ENCODE results near the gene ASS1. TPM values are rescaled to one million over a fixed set of nuclear protein-coding genes. Genes with fewer than 3 reads are reported as not detected.

ASS1 gene
- total RNA-seq, 4 donors from 2014 or later: 57.9 to 345 (median 266) TPM

DNA sequence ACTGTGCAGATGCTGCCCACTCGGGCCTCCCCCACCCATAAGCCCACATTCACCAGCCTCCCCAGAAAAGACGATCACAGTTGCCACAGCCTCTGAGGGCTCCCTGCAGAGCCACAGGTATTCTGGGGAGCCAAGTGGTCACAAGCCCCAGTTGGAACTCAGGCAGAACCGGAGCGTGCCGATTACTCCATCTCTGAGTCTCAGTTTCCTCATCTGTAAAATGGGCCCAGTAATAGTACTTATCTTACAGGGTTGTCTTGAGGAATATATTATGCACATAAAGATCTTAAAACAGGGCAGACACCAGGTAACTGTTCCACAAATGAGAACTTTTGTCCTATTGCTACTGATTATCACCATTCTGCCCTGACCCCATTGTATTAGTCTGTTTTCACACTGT is 77.0 kb downstream of the ASS1 start:
- Histone ChIP-seq H3K27me3 (peaks cover 17% of the 10 kb centered on the region), H3K4me1 (no peaks in the 10 kb centered on the region), H3K36me3 (no peaks in the 10 kb centered on the region), H3K27ac (no peak overlapping the region), H3K4me3 (no peak overlapping the region), H3K9me3 (no peaks in the 10 kb centered on the region)
- no peak for TF ChIP-seq POLR2AphosphoS5 (IDR thresholded peaks at IDR 0.05)
- in situ Hi-C loops (cut with MboI; ENCODE audit: low pct_ligation_motif_present in 1 of 4, low pct_unique_long_range_greater_than_20kb in 1 of 4, low sequenced_read_pairs in 3 of 4) (no loop called here), intact Hi-C loops (cut with DNase I; ENCODE audit: low total_unique reads) (no loop called here)
- WGBS, 2 donors (ENCODE audit: low coverage in 1 of 2): 81% methylated on average over 5 of the region's 5 CpGs; no CpG with 5 or more reads in 1 of the 2 donors
- DNase-seq: no peak

DNA sequence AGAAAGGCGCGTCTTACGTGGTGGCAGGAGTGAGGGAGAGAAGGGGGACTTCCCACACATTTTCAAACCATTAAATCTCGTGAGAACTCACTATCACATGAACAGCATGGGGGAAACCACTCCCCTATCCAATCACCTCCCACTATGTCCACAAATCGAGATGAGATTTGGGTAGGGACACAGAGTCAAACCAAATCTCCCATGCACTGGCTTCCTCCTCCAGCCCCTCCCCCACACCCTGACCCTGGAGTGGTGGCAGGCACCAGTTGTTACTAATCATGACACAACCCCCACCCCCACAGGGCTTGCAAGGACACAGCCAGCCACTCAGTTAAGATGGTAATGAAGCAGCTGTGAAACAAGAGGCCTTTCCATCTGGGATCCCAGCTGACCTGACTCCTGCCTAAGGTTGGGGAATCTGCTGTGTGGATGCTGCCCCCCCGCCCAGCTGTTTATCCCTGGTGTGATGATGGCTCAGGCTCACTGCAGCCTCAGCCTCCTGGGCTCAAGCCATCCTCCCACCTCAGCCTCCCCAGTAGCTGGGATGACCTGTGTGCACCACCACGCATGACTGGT is 77.6 kb downstream of the ASS1 start:
- intact Hi-C loops (cut with DNase I; ENCODE audit: low total_unique reads): no loop called here
- WGBS, 2 donors (ENCODE audit: low coverage in 1 of 2): 63% methylated on average over 7 of the region's 7 CpGs; no CpG with 5 or more reads in 1 of the 2 donors
- TF ChIP-seq POLR2AphosphoS5 (IDR thresholded peaks at IDR 0.05) (no peak), EP300 (IDR thresholded peaks at IDR 0.05; ENCODE audit: low read depth) (no peak), POLR2A (IDR thresholded peaks at IDR 0.05) (no peak), CTCF (IDR thresholded peaks at IDR 0.05) (no peak)

GRCh38 chr9:130523921-130524320 is 79.2 kb downstream of the ASS1 start:
- no peaks in the 10 kb centered on the region for H3K4me1 ChIP-seq
- no peaks in the 10 kb centered on the region for H3K36me3 ChIP-seq
- H3K9me3 ChIP-seq: no peaks in the 10 kb centered on the region
- DNase-seq: no peak
- TF ChIP-seq EP300 (IDR thresholded peaks at IDR 0.05; ENCODE audit: low read depth) (no peak), POLR2AphosphoS5 (IDR thresholded peaks at IDR 0.05) (no peak), CTCF (IDR thresholded peaks at IDR 0.05) (no peak), POLR2A (IDR thresholded peaks at IDR 0.05) (no peak)
- intact Hi-C loops (cut with DNase I; ENCODE audit: low total_unique reads): no loop called here
- H3K27me3 ChIP-seq: peaks cover 17% of the 10 kb centered on the region
- H3K4me3 ChIP-seq: no peak overlapping the region
- H3K27ac ChIP-seq: no peak overlapping the region
- 65% methylated on average over 12 of the region's 12 CpGs; no CpG with 5 or more reads in 1 of the 2 donors for WGBS, 2 donors (ENCODE audit: low coverage in 1 of 2)
- in situ Hi-C loops (cut with MboI; ENCODE audit: low pct_ligation_motif_present in 1 of 4, low pct_unique_long_range_greater_than_20kb in 1 of 4, low sequenced_read_pairs in 3 of 4): no loop called here

More for the DNA sequence above, 77.6 kb downstream of the ASS1 start:
- DNase-seq: no peak
- H3K27me3 ChIP-seq: peaks cover 17% of the 10 kb centered on the region
- H3K9me3 ChIP-seq: no peaks in the 10 kb centered on the region
- no peaks in the 10 kb centered on the region for H3K4me1 ChIP-seq
- no peak overlapping the region for H3K27ac ChIP-seq
- H3K36me3 ChIP-seq: no peaks in the 10 kb centered on the region
- in situ Hi-C loops (cut with MboI; ENCODE audit: low pct_ligation_motif_present in 1 of 4, low pct_unique_long_range_greater_than_20kb in 1 of 4, low sequenced_read_pairs in 3 of 4): no loop called here
- H3K4me3 ChIP-seq: no peak overlapping the region

DNA sequence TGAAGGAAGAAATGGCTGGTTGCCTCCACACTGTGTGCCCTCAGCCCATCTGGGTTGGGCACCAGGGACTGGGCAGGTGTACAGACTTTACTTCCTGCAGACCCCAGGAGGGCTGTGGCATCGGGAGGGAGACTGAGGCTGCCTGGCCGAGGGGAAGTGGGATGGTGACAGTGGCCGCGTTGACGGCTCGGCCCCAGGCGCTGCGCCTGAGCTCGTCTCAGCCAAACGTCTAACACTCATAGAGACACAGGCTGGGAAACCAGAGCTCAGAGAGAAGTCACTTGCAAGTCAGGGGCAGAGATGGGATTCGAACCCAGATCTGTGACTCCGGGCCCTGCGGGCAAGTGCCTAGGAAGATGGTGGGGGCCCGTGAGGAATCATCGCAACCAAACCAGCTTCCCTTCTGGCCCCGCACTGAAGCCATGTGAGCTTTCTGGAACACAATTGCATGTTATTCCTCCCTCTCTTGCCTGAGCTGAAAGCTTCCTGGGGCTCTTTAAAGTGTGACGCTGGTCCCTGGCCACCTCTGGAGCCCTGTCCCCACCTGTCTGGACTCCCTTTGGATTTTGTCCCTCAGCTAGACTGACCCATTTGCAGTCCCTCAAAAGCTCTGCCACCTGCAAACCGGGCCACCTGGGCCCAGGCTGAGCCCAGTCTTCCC is 81.6 kb downstream of the ASS1 start:
- H3K4me1 ChIP-seq: no peaks in the 10 kb centered on the region
- 60 to 74% methylated on average over 1 to 18 of the region's 18 CpGs for WGBS, 2 donors (ENCODE audit: low coverage in 1 of 2)
- H3K4me3 ChIP-seq: no peak overlapping the region
- in situ Hi-C loops (cut with MboI; ENCODE audit: low pct_ligation_motif_present in 1 of 4, low pct_unique_long_range_greater_than_20kb in 1 of 4, low sequenced_read_pairs in 3 of 4) (no loop called here), intact Hi-C loops (cut with DNase I; ENCODE audit: low total_unique reads) (no loop called here)
- H3K36me3 ChIP-seq: no peaks in the 10 kb centered on the region
- H3K27me3 ChIP-seq: peaks cover 17% of the 10 kb centered on the region
- no peaks in the 10 kb centered on the region for H3K9me3 ChIP-seq
- DNase-seq: no peak
- H3K27ac ChIP-seq: no peak overlapping the region
- no peak for TF ChIP-seq POLR2AphosphoS5 (IDR thresholded peaks at IDR 0.05)
- TF ChIP-seq POLR2A (IDR thresholded peaks at IDR 0.05): no peak
- no peak for TF ChIP-seq EP300 (IDR thresholded peaks at IDR 0.05; ENCODE audit: low read depth)
- no peak for TF ChIP-seq CTCF (IDR thresholded peaks at IDR 0.05)

All from transverse colon (tissue), 4 donors.